GM12872 (cell line): ENCODE data around the gene RIN3.

Source experiments
- CTCF ChIP-seq: IDR thresholded peaks from 3 replicates; pipeline ENCODE4 v1.5.1; 2011; ENCODE audit warnings: low read depth, mild to moderate bottlenecking, low read length, moderate library complexity; ENCODE audit not compliant: insufficient read depth

The RIN3 gene

GRCh38 chr14:92538412-92538985, 24.9 kb downstream of the RIN3 start:
- no peak for TF ChIP-seq CTCF

GRCh38 chr14:92539419-92539818, 25.8 kb downstream of the RIN3 start:
- TF ChIP-seq CTCF = no peak

- TF ChIP-seq CTCF = no peak
Observed at GRCh38 chr14:92539875-92540274, 26.3 kb downstream of the RIN3 start.

- TF ChIP-seq CTCF = no peak
Observed at GRCh38 chr14:92540472-92541048, 27.0 kb downstream of the RIN3 start.

- no peak for TF ChIP-seq CTCF
Observed at GRCh38 chr14:92542766-92543554, 29.4 kb downstream of the RIN3 start.

GRCh38 chr14:92544051-92544720, 30.6 kb downstream of the RIN3 start:
- no peak for TF ChIP-seq CTCF

- TF ChIP-seq CTCF = no peak
Observed at GRCh38 chr14:92546347-92547053, 32.9 kb downstream of the RIN3 start.
